GM12878 (cell line): ENCODE results near the gene H2AZ1.

ENCODE experiments used
- CTCF ChIP-seq, 3 experiments: IDR thresholded peaks in 2 of 3; conservative IDR thresholded peaks in 1 of 3; 2 replicates each; pipeline ENCODE4 v1.5.1; 2011; ENCODE audit warnings: low read depth in 3 of 3, low read length in 3 of 3, mild to moderate bottlenecking in 3 of 3, control low read depth in 2 of 3, moderate library complexity in 2 of 3, inconsistent platforms in 1 of 3, mixed read lengths in 1 of 3; ENCODE audit not compliant: control insufficient read depth in 2 of 3, insufficient read depth in 1 of 3; ENCODE audit errors: extremely low read depth in 1 of 3
- EP300 ChIP-seq, 2 experiments: fragments of 150-350 bp in 1 of 2; IDR thresholded peaks; 2 replicates each; pipeline ENCODE4 v1.6.1; 2011 to 2012; ENCODE audit warnings: low read depth in 2 of 2, low read length in 2 of 2, borderline replicate concordance in 1 of 2, improper control_type of control experiment in 1 of 2, inconsistent platforms in 1 of 2; ENCODE audit not compliant: control insufficient read depth in 1 of 2
- EZH2 ChIP-seq: IDR thresholded peaks from 2 replicates; pipeline ENCODE4 v1.6.1; 2012; ENCODE audit warnings: low read depth, mild to moderate bottlenecking, control low read depth, inconsistent platforms, low read length, borderline replicate concordance; ENCODE audit not compliant: control insufficient read depth
- HDAC6 ChIP-seq: fragments of 200-600 bp; sonication (generic); IDR thresholded peaks from one replicate; pipeline ENCODE4 v1.8.0; 2017; ENCODE audit warnings: antibody characterized with exemption; ENCODE audit not compliant: unreplicated experiment
- JUND ChIP-seq: IDR thresholded peaks from 2 replicates; pipeline ENCODE4 v1.6.1; 2012; ENCODE audit warnings: low read depth, mild to moderate bottlenecking, low read length, improper control_type of control experiment, moderate library complexity
- PAX8 ChIP-seq: fragments of 450-650 bp; IDR thresholded peaks from 2 replicates; pipeline ENCODE4 v1.6.1; 2017; ENCODE audit warnings: mild to moderate bottlenecking, moderate library complexity
- POLR2A ChIP-seq: IDR thresholded peaks from 2 replicates; pipeline ENCODE4 v1.6.1; 2011; ENCODE audit warnings: low read depth, mild to moderate bottlenecking, low read length
- POLR2AphosphoS2 ChIP-seq: IDR thresholded peaks from 2 replicates; pipeline ENCODE4 v1.6.1; 2011; ENCODE audit warnings: low read depth, mild to moderate bottlenecking, low read length, improper control_type of control experiment, moderate library complexity
- POLR2AphosphoS5 ChIP-seq: IDR thresholded peaks from 2 replicates; pipeline ENCODE4 v1.6.1; 2011; ENCODE audit warnings: mild to moderate bottlenecking, low read length, inconsistent platforms
- RAD21 ChIP-seq: IDR thresholded peaks from 2 replicates; pipeline ENCODE4 v1.6.1; 2011; ENCODE audit warnings: mild to moderate bottlenecking, low read depth, low read length, moderate library complexity; ENCODE audit not compliant: insufficient read depth
- SIN3A ChIP-seq: IDR thresholded peaks from 2 replicates; pipeline ENCODE4 v1.6.1; 2012; ENCODE audit warnings: low read depth, low read length, improper control_type of control experiment
- SP1 ChIP-seq: IDR thresholded peaks from one replicate; pipeline ENCODE4 v1.6.1; 2011; ENCODE audit warnings: low read depth, low read length
- TAF1 ChIP-seq: IDR thresholded peaks from 2 replicates; pipeline ENCODE4 v1.6.1; 2011; ENCODE audit warnings: mild to moderate bottlenecking, low read depth, low read length, borderline replicate concordance
- TF ChIP-seq, protein P1 (sequence below): IDR thresholded peaks from 2 replicates; pipeline ENCODE4 v1.6.1; 2012; ENCODE audit warnings: low read depth, low read length, improper control_type of control experiment

DNA sequence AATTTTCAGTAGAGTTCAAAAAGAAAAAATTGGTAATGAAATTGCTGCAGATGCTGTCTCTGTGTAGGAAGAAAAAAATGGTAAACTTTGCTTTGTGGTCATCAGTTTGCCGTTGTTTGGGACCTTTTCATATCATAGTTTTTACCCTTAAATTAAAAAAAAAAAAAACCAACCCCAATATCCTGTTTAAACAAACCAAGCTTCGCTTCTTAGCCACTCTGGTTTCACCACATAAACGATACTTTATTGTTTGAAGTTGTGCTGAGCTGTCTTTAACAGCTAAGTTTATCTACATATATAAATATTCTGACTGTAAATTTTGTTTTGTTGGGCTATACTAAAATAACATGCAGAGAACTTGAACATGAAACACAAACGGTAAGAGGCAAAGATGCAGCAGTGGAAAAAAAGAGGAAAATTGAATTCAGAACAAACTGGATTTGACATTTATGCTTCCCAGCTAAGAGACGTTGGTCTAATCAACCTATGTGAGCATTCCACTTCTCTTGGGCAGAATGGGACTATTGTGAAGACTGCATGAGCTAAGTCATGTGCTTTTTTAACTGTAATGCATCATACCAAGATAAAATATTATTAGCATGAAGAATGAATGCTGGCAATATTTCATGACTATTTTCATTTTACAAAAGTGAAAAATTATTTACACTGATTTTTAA, 15.7 kb upstream of the H2AZ1 start:
- TF ChIP-seq HDAC6 (no peak), EZH2 (no peak), TAF1 (no peak), SP1 (no peak), PAX8 (no peak), RAD21 (no peak), CTCF (IDR thresholded peaks at IDR 0.05 in 2 of 3, conservative IDR thresholded peaks at IDR 0.05 in 1 of 3; ENCODE audit: control insufficient read depth in 2 of 3, extremely low read depth in 1 of 3, insufficient read depth in 1 of 3, low read depth in 3 of 3, low read length in 3 of 3) (no peak), JUND (no peak), POLR2A (no peak), POLR2AphosphoS2 (no peak), POLR2AphosphoS5 (no peak), SIN3A (no peak), EP300 (IDR thresholded peaks at IDR 0.05; ENCODE audit: borderline replicate concordance in 1 of 2, control insufficient read depth in 1 of 2, low read depth in 2 of 2, low read length in 2 of 2) (no peak)
- TF ChIP-seq, protein P1, sequence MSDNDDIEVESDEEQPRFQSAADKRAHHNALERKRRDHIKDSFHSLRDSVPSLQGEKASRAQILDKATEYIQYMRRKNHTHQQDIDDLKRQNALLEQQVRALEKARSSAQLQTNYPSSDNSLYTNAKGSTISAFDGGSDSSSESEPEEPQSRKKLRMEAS = no peak
